PC-3 (cell line): ENCODE measurements around the gene PRLR. TPM values are rescaled to one million over a fixed set of nuclear protein-coding genes. Genes with fewer than 3 reads are reported as not detected.

ENCODE experiments used
- ATAC-seq: fragments of 200-7000 bp; cut with Tn5 transposase; 2 replicates; pipeline ENCODE4 v1.9.1; 2020; ENCODE audit warnings: mild to moderate bottlenecking, moderate library complexity
- BruUV-seq: library from RNA; stranded (reverse); fragments of 400-500 nt; replicated peaks from 2 replicates; lab custom pipeline; 2021; lab: Mats Ljungman, UMichigan
- CTCF ChIA-PET: fragments of 300-600 bp; sonication (Branson Sonifier 250); formaldehyde crosslinking; loops from one replicate; lab custom pipeline; 2022; ENCODE audit warnings: antibody characterized with exemption; lab: Charles Lee
- POLR2A ChIA-PET: fragments of 300-600 bp; sonication (Branson Sonifier 250); formaldehyde crosslinking; loops from one replicate; lab custom pipeline; 2022; ENCODE audit warnings: antibody characterized with exemption; ENCODE audit not compliant: unreplicated experiment; lab: Charles Lee
- DNase-seq: peaks from one replicate; pipeline ENCODE4 v3.0.0-alpha.2; 2015
- H2AFZ ChIP-seq: fragments of 300-600 bp; sonication (generic); 2 replicates; pipeline ENCODE4 v1.6.0; 2016; ENCODE audit warnings: antibody characterized with exemption, low read length
- H3F3A ChIP-seq: fragments of 300-600 bp; sonication (generic); one replicate; pipeline ENCODE4 v1.6.0; 2017; ENCODE audit warnings: antibody characterized with exemption, low read length, control low read depth, mild to moderate bottlenecking; ENCODE audit not compliant: unreplicated experiment
- H3K27ac ChIP-seq: fragments of 300-600 bp; sonication (generic); 2 replicates; pipeline ENCODE4 v1.5.1; 2016; ENCODE audit warnings: mild to moderate bottlenecking, low read length
- H3K27me3 ChIP-seq: fragments of 300-600 bp; sonication (generic); 2 replicates; pipeline ENCODE4 v1.6.1; 2016; ENCODE audit warnings: low read length, mixed read lengths
- H3K36me3 ChIP-seq: fragments of 300-600 bp; sonication (generic); 2 replicates; pipeline ENCODE4 v1.6.1; 2016; ENCODE audit warnings: low read depth, mixed run types, low read length, mixed read lengths
- H3K4me1 ChIP-seq: fragments of 300-600 bp; sonication (generic); 2 replicates; pipeline ENCODE4 v1.5.1; 2016; ENCODE audit warnings: low read length; ENCODE audit not compliant: insufficient read depth
- H3K4me2 ChIP-seq: fragments of 300-600 bp; sonication (generic); 2 replicates; pipeline ENCODE4 v1.6.0; 2016; ENCODE audit warnings: low read length
- H3K4me3 ChIP-seq: fragments of 300-600 bp; sonication (generic); 2 replicates; pipeline ENCODE4 v1.5.1; 2016; ENCODE audit warnings: mild to moderate bottlenecking, low read length, mixed read lengths
- H3K79me2 ChIP-seq: fragments of 300-600 bp; sonication (generic); 2 replicates; pipeline ENCODE4 v1.6.1; 2017; ENCODE audit warnings: low read length, mixed read lengths
- H3K9ac ChIP-seq: fragments of 300-600 bp; sonication (generic); 2 replicates; pipeline ENCODE4 v1.6.0; 2016; ENCODE audit warnings: mild to moderate bottlenecking, low read length
- H3K9me2 ChIP-seq: fragments of 300-600 bp; sonication (generic); replicated peaks from 2 replicates; pipeline ENCODE4 v1.6.1; 2016; ENCODE audit warnings: mixed run types, low read length, mixed read lengths
- H3K9me3 ChIP-seq: fragments of 300-600 bp; sonication (generic); 2 replicates; pipeline ENCODE4 v1.6.1; 2016; ENCODE audit warnings: low read length, mixed read lengths
- H4K20me1 ChIP-seq: fragments of 300-600 bp; sonication (generic); 2 replicates; pipeline ENCODE4 v1.6.1; 2016; ENCODE audit warnings: low read length, mixed read lengths
- CTCF ChIP-seq: fragments of 300-600 bp; sonication (generic); conservative IDR thresholded peaks from 2 replicates; pipeline ENCODE4 v1.5.1; 2017; ENCODE audit warnings: antibody characterized with exemption, low read depth, mild to moderate bottlenecking, low read length
- EZH2 ChIP-seq: fragments of 300-600 bp; sonication (generic); IDR thresholded peaks from one replicate; pipeline ENCODE4 v1.6.1; 2017; ENCODE audit warnings: antibody characterized with exemption, mild to moderate bottlenecking, low read length; ENCODE audit not compliant: unreplicated experiment
- EZH2phosphoT487 ChIP-seq: fragments of 300-600 bp; sonication (generic); IDR thresholded peaks from 2 replicates; pipeline ENCODE4 v1.6.1; 2018; ENCODE audit warnings: mild to moderate bottlenecking, antibody characterized with exemption, low read length, borderline replicate concordance
- intact Hi-C: fragments of 100-400 bp; cut with micrococcal nuclease; formaldehyde crosslinking; loops from 2 replicates; pipeline ENCODE4 v1.9.0; 2023
- total RNA-seq: library from RNA; depleted of rRNA; stranded (reverse); fragments of >200 nt; gene quantifications from 2 replicates; pipeline ENCODE4 v1.2.3, GENCODE V29; 2014

PRLR gene
- total RNA-seq, 1 experiment from 2014 or later: 0.29 TPM

GRCh38 chr5:35052838-35053237 is 177.4 kb downstream of the PRLR start:
- H3K4me1 ChIP-seq: no peaks in the 10 kb centered on the region
- ChIA-PET POLR2A (no interaction called here), CTCF (no interaction called here)
- no peak overlapping the region for H3K27ac ChIP-seq
- no TSS peak for BruUV-seq
- no peaks in the 10 kb centered on the region for H3K9me2 ChIP-seq
- H3K79me2 ChIP-seq: no peaks in the 10 kb centered on the region
- no peak for ATAC-seq
- no peaks in the 10 kb centered on the region for H3K36me3 ChIP-seq
- H4K20me1 ChIP-seq: no peaks in the 10 kb centered on the region
- H3K27me3 ChIP-seq: peaks cover 86% of the 10 kb centered on the region
- no peaks in the 10 kb centered on the region for H3K9me3 ChIP-seq
- intact Hi-C loops: no loop called here
- no peak overlapping the region for H3K9ac ChIP-seq
- no peak overlapping the region for H3K4me3 ChIP-seq
- H3F3A ChIP-seq: no peaks in the 10 kb centered on the region
- TF ChIP-seq EZH2 (no peak), CTCF (no peak), EZH2phosphoT487 (no peak)
- H3K4me2 ChIP-seq: no peak overlapping the region
- H2AFZ ChIP-seq: no peak overlapping the region
- DNase-seq: no peak

- Histone ChIP-seq H3K4me3 (no peak overlapping the region), H3K9ac (no peak overlapping the region), H3K4me1 (peaks cover 14% of the 10 kb centered on the region), H3K9me2 (no peaks in the 10 kb centered on the region), H3K9me3 (no peaks in the 10 kb centered on the region), H3K4me2 (no peak overlapping the region), H4K20me1 (no peaks in the 10 kb centered on the region), H3F3A (no peaks in the 10 kb centered on the region), H3K27ac (no peak overlapping the region), H3K36me3 (no peaks in the 10 kb centered on the region), H2AFZ (no peak overlapping the region), H3K27me3 (peaks cover 64% of the 10 kb centered on the region), H3K79me2 (no peaks in the 10 kb centered on the region)
- intact Hi-C loops: no loop called here
- ChIA-PET CTCF (no interaction called here), POLR2A (no interaction called here)
- ATAC-seq (no peak), DNase-seq (no peak)
- no TSS peak for BruUV-seq
- TF ChIP-seq EZH2phosphoT487 (no peak), CTCF (no peak), EZH2 (no peak)
Measured at GRCh38 chr5:35050541-35051126, 179.7 kb downstream of the PRLR start.

- no peak overlapping the region for H3K9ac ChIP-seq
- H3K9me2 ChIP-seq: no peaks in the 10 kb centered on the region
- ChIA-PET CTCF (no interaction called here), POLR2A (no interaction called here)
- TF ChIP-seq EZH2phosphoT487 (no peak), CTCF (no peak), EZH2 (no peak)
- peaks cover 48% of the 10 kb centered on the region for H3K27me3 ChIP-seq
- no peaks in the 10 kb centered on the region for H3K9me3 ChIP-seq
- DNase-seq (no peak), ATAC-seq (no peak)
- no peak overlapping the region for H3K4me2 ChIP-seq
- no peak overlapping the region for H3K27ac ChIP-seq
- H4K20me1 ChIP-seq: no peaks in the 10 kb centered on the region
- H3K4me1 ChIP-seq: peaks cover 14% of the 10 kb centered on the region
- intact Hi-C loops: no loop called here
- no TSS peak for BruUV-seq
- H3K79me2 ChIP-seq: no peaks in the 10 kb centered on the region
- no peak overlapping the region for H2AFZ ChIP-seq
- H3K36me3 ChIP-seq: no peaks in the 10 kb centered on the region
- H3F3A ChIP-seq: no peaks in the 10 kb centered on the region
- no peak overlapping the region for H3K4me3 ChIP-seq
Measured at GRCh38 chr5:35048910-35049309, 181.4 kb downstream of the PRLR start.
